Sigmoid colon (tissue), 7 donors: ENCODE measurements around the gene CD28. TPM values are rescaled to one million over a fixed set of nuclear protein-coding genes. Genes with fewer than 3 reads are reported as not detected.
"Not testable (repeated sequence)": the region's sequence is repeated elsewhere in the genome, so short reads cannot be mapped to it uniquely, and the experiment has no call there.

Experiments
- DNase-seq: peaks from one replicate; pipeline ENCODE4 v3.0.0-alpha.2; 2019
- H3K27ac ChIP-seq, 4 donors: fragments of 200-600 bp; sonication (generic); one replicate each; pipeline ENCODE4 v1.5.1; 2016 to 2019; ENCODE audit warnings: mild to moderate bottlenecking in 1 of 4
- H3K27me3 ChIP-seq, 3 donors: fragments of 200-600 bp; sonication (generic); one replicate each; pipeline ENCODE4 v1.5.1; 2019; ENCODE audit warnings: mild to moderate bottlenecking in 1 of 3
- H3K36me3 ChIP-seq, 4 donors: fragments of 200-600 bp; sonication (generic); one replicate each; pipeline ENCODE4 v1.5.1; 2016 to 2019
- H3K4me1 ChIP-seq, 4 donors: fragments of 200-600 bp; sonication (generic); one replicate each; pipeline ENCODE4 v1.5.1; 2017 to 2019
- H3K4me3 ChIP-seq, 4 donors: fragments of 200-600 bp; sonication (generic); one replicate each; pipeline ENCODE4 v1.5.1; 2017 to 2019; ENCODE audit warnings: mild to moderate bottlenecking in 2 of 4, moderate library complexity in 1 of 4
- H3K9me3 ChIP-seq, 4 donors: fragments of 200-600 bp in 3 of 4; sonication (generic) in 3 of 4; one replicate each; pipeline versions ENCODE4 v1.5.1 to v1.6.1; 2013 to 2019
- CTCF ChIP-seq, 4 experiments: fragments of 450-650 bp in 3 of 4; fragments of 200-600 bp in 1 of 4; IDR thresholded peaks; one replicate each; pipeline ENCODE4 v1.5.1; 2016 to 2019; ENCODE audit warnings: antibody characterized with exemption in 4 of 4, mild to moderate bottlenecking in 3 of 4, moderate library complexity in 2 of 4
- EP300 ChIP-seq, 4 donors: sonication (generic); formaldehyde crosslinking; IDR thresholded peaks; one replicate each; pipeline ENCODE4 v1.6.1; 2017; ENCODE audit warnings: antibody characterized with exemption in 4 of 4
- POLR2A ChIP-seq, 2 donors: fragments of 450-650 bp; IDR thresholded peaks; one replicate each; pipeline ENCODE4 v1.6.1; 2016; ENCODE audit warnings: antibody characterized with exemption in 2 of 2, mild to moderate bottlenecking in 2 of 2, moderate library complexity in 2 of 2
- POLR2AphosphoS5 ChIP-seq, 4 donors: sonication (generic); formaldehyde crosslinking; IDR thresholded peaks; one replicate each; pipeline ENCODE4 v1.6.1; 2017; ENCODE audit warnings: antibody characterized with exemption in 4 of 4
- WGBS, 2 donors: extraction: QIAGEN DNeasy Blood & Tissue Kit; methylation state at CpG; one replicate each; pipeline ENCODE4 v1.1.7; 2013; 5-methylcytosine and 5-hydroxymethylcytosine counted together
- intact Hi-C: fragments of 100-400 bp; cut with DNase I; formaldehyde crosslinking; loops from one replicate; pipeline ENCODE4 v1.15.1; 2023
- polyA plus RNA-seq, 3 donors: library from polyadenylated mRNA; stranded (reverse); fragments of 200-250 nt; gene quantifications; one replicate each; pipeline ENCODE4 v1.2.3, GENCODE V29; 2013
- total RNA-seq, 4 donors: library from RNA; depleted of rRNA; stranded (reverse); fragments of >200 nt; gene quantifications; one replicate each; pipeline ENCODE4 v1.1.0, GENCODE V29; 2016
- donor health status: healthy with polysubstance abuse.
- donor health status: Bipolar disorder and iron deficiency.
- donor health status: healthy.

The CD28 gene
- total and polyA plus RNA-seq, 7 donors = under 0.01 to 6.2 (median 1.1) TPM

GRCh38 chr2:203777030-203777429, 70.6 kb downstream of the CD28 start:
- H3K4me1 ChIP-seq = peaks cover 0 to 6% (median under 1%) of the 10 kb centered on the region in 4 donors
- H3K9me3 ChIP-seq = no peaks in the 10 kb centered on the region
- no peak overlapping the region for H3K4me3 ChIP-seq
- DNase-seq = no peak
- WGBS, 2 donors = 74 to 90% methylated on average over 5 of the region's 5 CpGs
- no peaks in the 10 kb centered on the region for H3K36me3 ChIP-seq
- intact Hi-C loops = no loop called here
- TF ChIP-seq POLR2AphosphoS5 (IDR thresholded peaks at IDR 0.05) (no peak), POLR2A (IDR thresholded peaks at IDR 0.05) (no peak), CTCF (IDR thresholded peaks at IDR 0.05) (no peak), EP300 (IDR thresholded peaks at IDR 0.05) (no peak)
- H3K27me3 ChIP-seq = no peaks in the 10 kb centered on the region
- no peak overlapping the region for H3K27ac ChIP-seq

GRCh38 chr2:203779477-203780073, 73.1 kb downstream of the CD28 start:
- WGBS, 2 donors = 79 to 88% methylated on average over 4 of the region's 4 CpGs
- H3K36me3 ChIP-seq, intact Hi-C loops, H3K4me3 ChIP-seq, H3K9me3 ChIP-seq, H3K27me3 ChIP-seq, H3K27ac ChIP-seq, DNase-seq: not testable (repeated sequence)
- peaks cover 0 to 28% (median 21%) of the 10 kb centered on the region in 4 donors for H3K4me1 ChIP-seq

- Histone ChIP-seq H3K36me3 (no peaks in the 10 kb centered on the region), H3K27ac (no peak overlapping the region), H3K9me3 (no peaks in the 10 kb centered on the region), H3K27me3 (no peaks in the 10 kb centered on the region), H3K4me3 (no peak overlapping the region), H3K4me1 (peaks cover 0 to 28% (median 21%) of the 10 kb centered on the region in 4 donors)
- intact Hi-C loops = no loop called here
- TF ChIP-seq POLR2AphosphoS5 (IDR thresholded peaks at IDR 0.05) (no peak), CTCF (IDR thresholded peaks at IDR 0.05) (no peak), POLR2A (IDR thresholded peaks at IDR 0.05) (no peak), EP300 (IDR thresholded peaks at IDR 0.05) (no peak)
- DNase-seq = no peak
Observed at GRCh38 chr2:203780231-203780630, 73.8 kb downstream of the CD28 start.

GRCh38 chr2:203781151-203781550, 74.7 kb downstream of the CD28 start:
- Histone ChIP-seq H3K4me1 (peaks cover 0 to 33% (median 21%) of the 10 kb centered on the region in 4 donors), H3K4me3 (no peak overlapping the region), H3K27me3 (no peaks in the 10 kb centered on the region), H3K36me3 (no peaks in the 10 kb centered on the region), H3K9me3 (no peaks in the 10 kb centered on the region), H3K27ac (no peak overlapping the region)
- DNase-seq = no peak
- WGBS, 2 donors = 89 to 95% methylated on average over 2 of the region's 2 CpGs
- no peak for TF ChIP-seq POLR2AphosphoS5 (IDR thresholded peaks at IDR 0.05)
- no peak for TF ChIP-seq CTCF (IDR thresholded peaks at IDR 0.05)
- TF ChIP-seq EP300 (IDR thresholded peaks at IDR 0.05) = no peak
- TF ChIP-seq POLR2A (IDR thresholded peaks at IDR 0.05) = no peak
- intact Hi-C loops = no loop called here

GRCh38 chr2:203782262-203782976, 76.0 kb downstream of the CD28 start:
- no peak overlapping the region for H3K4me3 ChIP-seq
- H3K36me3 ChIP-seq = no peaks in the 10 kb centered on the region
- no peaks in the 10 kb centered on the region for H3K27me3 ChIP-seq
- H3K4me1 ChIP-seq = peaks cover 0 to 39% (median 23%) of the 10 kb centered on the region in 4 donors
- 56 to 60% methylated on average over 5 of the region's 5 CpGs for WGBS, 2 donors
- intact Hi-C loops = no loop called here
- TF ChIP-seq CTCF (IDR thresholded peaks at IDR 0.05) = peak in 3 of 4 experiments; percentile 27 to 49 (median 32)
- TF ChIP-seq POLR2A (IDR thresholded peaks at IDR 0.05) = no peak
- H3K9me3 ChIP-seq = no peaks in the 10 kb centered on the region
- no peak for DNase-seq
- H3K27ac ChIP-seq = peak overlapping the region in 3 of 4 donors; percentile 23 to 43 (median 24)
